Immature natural killer cell (primary cell): Measurements from ENCODE around the gene RUNX2. TPM values are rescaled to one million over a fixed set of nuclear protein-coding genes. Genes with fewer than 3 reads are reported as not detected.

Source experiments
- DNase-seq, 3 donors: peaks; one replicate each; pipeline ENCODE4 v3.0.0; 2022; ENCODE audit warnings: mixed read lengths in 1 of 3
- H3K27ac Mint-ChIP-seq, 6 donors: one replicate each; pipeline ENCODE4 v1.8.0; 2020; ENCODE audit warnings: mixed read lengths in 6 of 6, mild to moderate bottlenecking in 5 of 6, inconsistent platforms in 4 of 6, moderate library complexity in 3 of 6
- H3K27me3 Mint-ChIP-seq, 3 donors: one replicate each; pipeline ENCODE4 v1.8.0; 2020 to 2021; ENCODE audit warnings: low read depth in 3 of 3, mild to moderate bottlenecking in 3 of 3, mixed read lengths in 3 of 3, moderate library complexity in 3 of 3, inconsistent platforms in 1 of 3
- H3K36me3 Mint-ChIP-seq, 3 donors: one replicate each; pipeline ENCODE4 v1.8.0; 2020; ENCODE audit warnings: mixed read lengths in 3 of 3, inconsistent platforms in 2 of 3, mild to moderate bottlenecking in 2 of 3
- H3K4me1 Mint-ChIP-seq, 2 donors: one replicate each; pipeline ENCODE4 v1.8.0; 2020; ENCODE audit warnings: inconsistent platforms in 2 of 2, mild to moderate bottlenecking in 2 of 2, mixed read lengths in 2 of 2, moderate library complexity in 1 of 2
- H3K4me3 Mint-ChIP-seq, 5 donors: one replicate each; pipeline ENCODE4 v1.8.0; 2020; ENCODE audit warnings: mild to moderate bottlenecking in 5 of 5, mixed read lengths in 5 of 5, inconsistent platforms in 3 of 5, moderate library complexity in 3 of 5
- H3K9me3 Mint-ChIP-seq, 6 donors: one replicate each; pipeline ENCODE4 v1.8.0; 2020; ENCODE audit warnings: mild to moderate bottlenecking in 6 of 6, mixed read lengths in 6 of 6, inconsistent platforms in 4 of 6, moderate library complexity in 3 of 6
- polyA plus RNA-seq, 3 donors: library from polyadenylated mRNA; unstranded; fragments of 300-500 nt; fragmentation: Illumina TruSeq; gene quantifications; one replicate each; pipeline ENCODE4 v1.2.3, GENCODE V29; 2021

Gene RUNX2
- polyA plus RNA-seq, 3 donors from 2014 or later = 2.6 to 11.8 (median 4.4) TPM

GRCh38 chr6:45645302-45645701 lies 317.2 kb downstream of the RUNX2 start:
- no peaks in the 10 kb centered on the region for H3K9me3 Mint-ChIP-seq
- H3K27ac Mint-ChIP-seq = no peak overlapping the region
- no peak overlapping the region for H3K4me3 Mint-ChIP-seq
- H3K27me3 Mint-ChIP-seq = peaks cover 0 to 7% (median 5%) of the 10 kb centered on the region in 3 donors
- H3K36me3 Mint-ChIP-seq = no peaks in the 10 kb centered on the region
- no peak for DNase-seq
- H3K4me1 Mint-ChIP-seq = no peaks in the 10 kb centered on the region

- no peak overlapping the region for H3K27ac Mint-ChIP-seq
- DNase-seq = no peak
- H3K36me3 Mint-ChIP-seq = no peaks in the 10 kb centered on the region
- peaks cover 0 to 7% (median 4%) of the 10 kb centered on the region in 3 donors for H3K27me3 Mint-ChIP-seq
- no peaks in the 10 kb centered on the region for H3K9me3 Mint-ChIP-seq
- no peak overlapping the region for H3K4me3 Mint-ChIP-seq
- H3K4me1 Mint-ChIP-seq = no peaks in the 10 kb centered on the region
Observed at GRCh38 chr6:45647341-45648261, 319.5 kb downstream of the RUNX2 start.

- H3K27ac Mint-ChIP-seq = no peak overlapping the region
- peaks cover 2 to 7% (median 4%) of the 10 kb centered on the region in 3 donors for H3K27me3 Mint-ChIP-seq
- H3K4me3 Mint-ChIP-seq = no peak overlapping the region
- H3K9me3 Mint-ChIP-seq = no peaks in the 10 kb centered on the region
- no peaks in the 10 kb centered on the region for H3K36me3 Mint-ChIP-seq
- DNase-seq = no peak
- no peaks in the 10 kb centered on the region for H3K4me1 Mint-ChIP-seq
Observed at GRCh38 chr6:45648262-45648620, 320.1 kb downstream of the RUNX2 start.

- Mint-ChIP-seq H3K27me3 (peaks cover 1 to 4% (median 2%) of the 10 kb centered on the region in 3 donors), H3K9me3 (no peaks in the 10 kb centered on the region), H3K27ac (no peak overlapping the region), H3K4me3 (no peak overlapping the region), H3K36me3 (peaks cover 0 to 4% (median 0%) of the 10 kb centered on the region in 3 donors), H3K4me1 (no peaks in the 10 kb centered on the region)
- no peak for DNase-seq
Observed at GRCh38 chr6:45650524-45651135, 322.5 kb downstream of the RUNX2 start.

- Mint-ChIP-seq H3K27me3 (peaks cover 1 to 2% (median 2%) of the 10 kb centered on the region in 3 donors), H3K9me3 (no peaks in the 10 kb centered on the region), H3K4me3 (no peak overlapping the region), H3K4me1 (no peaks in the 10 kb centered on the region), H3K36me3 (peaks cover 0 to 4% (median 1%) of the 10 kb centered on the region in 3 donors), H3K27ac (no peak overlapping the region)
- DNase-seq = no peak
Observed at GRCh38 chr6:45651301-45651700, 323.2 kb downstream of the RUNX2 start.

GRCh38 chr6:45652416-45652815 lies 324.3 kb downstream of the RUNX2 start:
- Mint-ChIP-seq H3K27ac (no peak overlapping the region), H3K27me3 (peaks cover 2 to 7% (median 3%) of the 10 kb centered on the region in 3 donors), H3K36me3 (peaks cover 3 to 10% (median 5%) of the 10 kb centered on the region in 3 donors), H3K9me3 (peaks cover 0 to 1% (median 0%) of the 10 kb centered on the region in 6 donors), H3K4me3 (no peak overlapping the region), H3K4me1 (no peaks in the 10 kb centered on the region)
- no peak for DNase-seq

GRCh38 chr6:45653117-45653883 lies 325.2 kb downstream of the RUNX2 start:
- peaks cover 2 to 8% (median 5%) of the 10 kb centered on the region in 3 donors for H3K27me3 Mint-ChIP-seq
- H3K4me3 Mint-ChIP-seq = no peak overlapping the region
- DNase-seq = no peak
- peaks cover 4 to 10% (median 5%) of the 10 kb centered on the region in 3 donors for H3K36me3 Mint-ChIP-seq
- H3K9me3 Mint-ChIP-seq = peaks cover 0 to 1% (median 0%) of the 10 kb centered on the region in 6 donors
- H3K27ac Mint-ChIP-seq = no peak overlapping the region
- H3K4me1 Mint-ChIP-seq = peaks cover 0 to under 1% of the 10 kb centered on the region in 2 donors

- Mint-ChIP-seq H3K27ac (no peak overlapping the region), H3K4me1 (peaks cover 3 to 14% of the 10 kb centered on the region in 2 donors), H3K36me3 (peaks cover 4 to 10% (median 5%) of the 10 kb centered on the region in 3 donors)
Observed at GRCh38 chr6:45654673-45655072, 326.5 kb downstream of the RUNX2 start.

GRCh38 chr6:45655745-45656476 lies 327.8 kb downstream of the RUNX2 start:
- H3K4me3 Mint-ChIP-seq = no peak overlapping the region
- peaks cover 2 to 8% (median 5%) of the 10 kb centered on the region in 3 donors for H3K27me3 Mint-ChIP-seq
- peaks cover 3 to 14% of the 10 kb centered on the region in 2 donors for H3K4me1 Mint-ChIP-seq
- no peak overlapping the region for H3K27ac Mint-ChIP-seq
- peaks cover 4 to 10% (median 5%) of the 10 kb centered on the region in 3 donors for H3K36me3 Mint-ChIP-seq
- DNase-seq = no peak
- H3K9me3 Mint-ChIP-seq = peaks cover 0 to 3% (median 0%) of the 10 kb centered on the region in 6 donors

More at GRCh38 chr6:45654673-45655072, 326.5 kb downstream of the RUNX2 start:
- no peak overlapping the region for H3K4me3 Mint-ChIP-seq
- H3K9me3 Mint-ChIP-seq = peaks cover 0 to 1% (median 0%) of the 10 kb centered on the region in 6 donors
- H3K27me3 Mint-ChIP-seq = peaks cover 2 to 8% (median 5%) of the 10 kb centered on the region in 3 donors
- DNase-seq = no peak

GRCh38 chr6:45657226-45657625 lies 329.1 kb downstream of the RUNX2 start:
- peaks cover 2 to 10% (median 5%) of the 10 kb centered on the region in 3 donors for H3K27me3 Mint-ChIP-seq
- H3K4me3 Mint-ChIP-seq = no peak overlapping the region
- peaks cover 3 to 14% of the 10 kb centered on the region in 2 donors for H3K4me1 Mint-ChIP-seq
- no peak overlapping the region for H3K27ac Mint-ChIP-seq
- peaks cover 4 to 10% (median 5%) of the 10 kb centered on the region in 3 donors for H3K36me3 Mint-ChIP-seq
- peaks cover 0 to 3% (median 0%) of the 10 kb centered on the region in 6 donors for H3K9me3 Mint-ChIP-seq
- no peak for DNase-seq

GRCh38 chr6:45658400-45658799 lies 330.3 kb downstream of the RUNX2 start:
- Mint-ChIP-seq H3K9me3 (peaks cover 0 to 3% (median 0%) of the 10 kb centered on the region in 6 donors), H3K4me3 (no peak overlapping the region), H3K27ac (no peak overlapping the region), H3K27me3 (peaks cover 0 to 17% (median 5%) of the 10 kb centered on the region in 3 donors), H3K36me3 (peaks cover 4 to 10% (median 5%) of the 10 kb centered on the region in 3 donors), H3K4me1 (peaks cover 3 to 14% of the 10 kb centered on the region in 2 donors)
- DNase-seq = no peak

GRCh38 chr6:45658958-45659357 lies 330.8 kb downstream of the RUNX2 start:
- H3K4me3 Mint-ChIP-seq = no peak overlapping the region
- peaks cover 6 to 17% of the 10 kb centered on the region in 2 donors for H3K4me1 Mint-ChIP-seq
- peaks cover under 1 to 18% (median 5%) of the 10 kb centered on the region in 3 donors for H3K27me3 Mint-ChIP-seq
- H3K9me3 Mint-ChIP-seq = peaks cover 0 to 3% (median 0%) of the 10 kb centered on the region in 6 donors
- no peak overlapping the region for H3K27ac Mint-ChIP-seq
- H3K36me3 Mint-ChIP-seq = peaks cover 4 to 11% (median 5%) of the 10 kb centered on the region in 3 donors
- DNase-seq = no peak

GRCh38 chr6:45661661-45662060 lies 333.5 kb downstream of the RUNX2 start:
- H3K27ac Mint-ChIP-seq = no peak overlapping the region
- H3K4me3 Mint-ChIP-seq = no peak overlapping the region

More at GRCh38 chr6:45661661-45662060, 333.5 kb downstream of the RUNX2 start:
- DNase-seq = no peak
- peaks cover 0 to 2% (median 0%) of the 10 kb centered on the region in 6 donors for H3K9me3 Mint-ChIP-seq
- peaks cover 9 to 28% of the 10 kb centered on the region in 2 donors for H3K4me1 Mint-ChIP-seq
- peaks cover under 1 to 9% (median 4%) of the 10 kb centered on the region in 3 donors for H3K36me3 Mint-ChIP-seq
- H3K27me3 Mint-ChIP-seq = peaks cover 2 to 22% (median 2%) of the 10 kb centered on the region in 3 donors
